ENCODE results near the gene TTC14. TPM values are rescaled to one million over a fixed set of nuclear protein-coding genes. Genes with fewer than 3 reads are reported as not detected.

The TTC14 gene
- total RNA-seq: 10 to 100 TPM; 12.5 to 22.1 (median 20.3) TPM
- long read RNA-seq, partial matches to known transcripts: 3 of 3 reads
- long read RNA-seq, other reads (novel, unspliced or antisense): 0 of 3 reads

- H3K36me3 ChIP-seq: peaks cover 0 to 31% (median 13%) of the 10 kb centered on the region in 4 donors
- peaks cover 0 to 10% (median 0%) of the 10 kb centered on the region in 4 donors for H3K4me1 ChIP-seq
- H3K27me3 ChIP-seq: no peaks in the 10 kb centered on the region
- WGBS (ENCODE audit: insufficient coverage, low coverage, low lambda C conversion rate, missing lambda C conversion rate): 1% methylated on average over 40 of the region's 70 CpGs
- H3K27ac ChIP-seq: peak within 1 kb of the TSS; percentile 31 to 67 (median 61)
- TF ChIP-seq CTCF (IDR thresholded peaks at IDR 0.05): no peak
- TF ChIP-seq POLR2A (IDR thresholded peaks at IDR 0.05): peak; percentile 68
- ATAC-seq: peak; percentile 99 to 100 (median 100)
- peak; percentile 91 to 95 (median 94) for DNase-seq
- peak within 1 kb of the TSS; percentile 82 to 93 (median 90) for H3K4me3 ChIP-seq
- intact Hi-C loops (cut with DNase I): no loop called here
- no peaks in the 10 kb centered on the region for H3K9me3 ChIP-seq
Observed at GRCh38 chr3:180601688-180602666, at the start of gene TTC14. Gene TTC14 (plus strand): TSS chr3:180602163. CDS start chr3:180602262, 99 bp downstream.

- Histone ChIP-seq H3K36me3 (no peaks in the 10 kb centered on the region), H3K4me1 (no peaks in the 10 kb centered on the region), H3K4me3 (no peak overlapping the region), H3K9me3 (no peaks in the 10 kb centered on the region), H3K27ac (no peak overlapping the region), H3K27me3 (no peaks in the 10 kb centered on the region)
- DNase-seq (no peak), ATAC-seq (no peak)
- 77% methylated on average over 4 of the region's 4 CpGs for WGBS (ENCODE audit: insufficient coverage, low coverage, low lambda C conversion rate, missing lambda C conversion rate)
- intact Hi-C loops (cut with DNase I): no loop called here
- TF ChIP-seq POLR2A (IDR thresholded peaks at IDR 0.05) (no peak), CTCF (IDR thresholded peaks at IDR 0.05) (no peak)
Observed at GRCh38 chr3:180563406-180563805, 38.6 kb upstream of the TTC14 start.

- no peak overlapping the region for H3K4me3 ChIP-seq
- 64% methylated on average over 2 of the region's 2 CpGs for WGBS (ENCODE audit: insufficient coverage, low coverage, low lambda C conversion rate, missing lambda C conversion rate)
- no peak for DNase-seq
- no peaks in the 10 kb centered on the region for H3K9me3 ChIP-seq
- no peak for ATAC-seq
- H3K27me3 ChIP-seq: no peaks in the 10 kb centered on the region
- TF ChIP-seq POLR2A (IDR thresholded peaks at IDR 0.05): no peak
- H3K27ac ChIP-seq: no peak overlapping the region
- intact Hi-C loops (cut with DNase I): no loop called here
- no peaks in the 10 kb centered on the region for H3K4me1 ChIP-seq
- no peaks in the 10 kb centered on the region for H3K36me3 ChIP-seq
Observed at GRCh38 chr3:180564676-180565075, 37.3 kb upstream of the TTC14 start.

- Histone ChIP-seq H3K27ac (no peak overlapping the region), H3K36me3 (no peaks in the 10 kb centered on the region), H3K4me3 (no peak overlapping the region), H3K9me3 (no peaks in the 10 kb centered on the region), H3K4me1 (no peaks in the 10 kb centered on the region), H3K27me3 (no peaks in the 10 kb centered on the region)
- 43% methylated on average over 4 of the region's 4 CpGs for WGBS (ENCODE audit: insufficient coverage, low coverage, low lambda C conversion rate, missing lambda C conversion rate)
- ATAC-seq: no peak
- intact Hi-C loops (cut with DNase I): no loop called here
- no peak for DNase-seq
- TF ChIP-seq POLR2A (IDR thresholded peaks at IDR 0.05) (no peak), CTCF (IDR thresholded peaks at IDR 0.05) (no peak)
Observed at GRCh38 chr3:180570238-180570637, 31.7 kb upstream of the TTC14 start.
